ENCODE data around the gene RPTOR.

The RPTOR gene

DNA sequence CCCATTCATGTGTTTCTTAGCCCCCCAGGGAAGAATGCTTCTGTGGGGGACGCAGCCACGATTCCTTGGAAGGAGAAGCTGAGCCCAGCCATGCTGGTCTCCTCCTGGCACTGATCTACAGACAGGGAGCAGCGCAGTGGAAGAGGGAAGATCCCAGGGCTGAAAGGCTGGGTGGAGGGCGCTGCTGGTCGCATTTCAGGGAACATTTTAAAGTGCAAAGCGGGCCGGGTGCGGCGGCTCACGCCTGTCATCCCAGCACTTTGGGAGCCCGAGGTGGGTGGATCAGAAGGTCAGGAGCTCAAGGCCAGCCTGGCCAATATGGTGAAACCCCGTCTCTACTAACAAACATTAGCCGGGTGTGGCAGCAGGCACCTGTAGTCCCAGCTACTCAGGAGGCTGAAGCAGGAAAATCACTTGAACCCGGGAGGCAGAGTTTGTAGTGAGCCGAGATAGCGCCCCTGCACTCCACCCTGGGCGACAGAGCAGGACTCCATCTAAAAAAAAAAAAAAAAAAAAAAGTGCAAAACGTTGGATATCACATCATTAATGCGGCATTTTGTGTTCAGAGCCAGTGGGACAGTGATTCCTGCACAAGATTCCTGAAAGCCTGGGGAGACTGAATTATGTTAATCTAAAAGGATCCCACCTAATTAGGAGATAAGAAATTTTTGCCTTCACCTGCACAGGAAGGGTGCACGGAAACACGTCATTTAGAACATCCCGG lies 446.4 kb downstream of the RPTOR start:
- DNase-seq, result no peak

DNA sequence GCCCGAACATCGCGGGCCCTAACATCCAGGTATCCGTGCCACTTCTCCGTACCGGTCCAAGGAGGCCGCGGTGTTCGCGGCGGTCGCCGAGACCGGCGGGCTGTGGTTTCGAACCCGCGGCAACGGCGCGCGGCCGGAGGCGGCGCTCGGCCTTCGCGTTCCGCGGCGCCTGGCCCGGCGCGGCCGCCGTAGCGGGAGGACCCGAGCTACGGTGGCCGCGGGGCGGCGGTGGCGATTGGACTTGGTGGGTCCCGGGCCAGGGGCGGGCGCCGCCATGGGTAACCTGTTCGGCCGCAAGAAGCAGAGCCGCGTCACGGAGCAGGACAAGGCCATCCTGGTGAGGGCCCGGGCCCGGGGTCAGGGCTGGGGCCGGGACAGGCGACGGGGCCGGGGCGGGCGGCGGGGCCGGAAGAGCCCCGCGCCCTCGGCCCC lies 447.0 kb downstream of the RPTOR start, which contains the start of gene CHMP6:
Gene CHMP6, plus strand, starts transcription at position 197 of the 432 bp plus-strand sequence. Its CDS starts 78 bp downstream, at position 275.
- peak; percentile 74 to 78 for DNase-seq

DNA sequence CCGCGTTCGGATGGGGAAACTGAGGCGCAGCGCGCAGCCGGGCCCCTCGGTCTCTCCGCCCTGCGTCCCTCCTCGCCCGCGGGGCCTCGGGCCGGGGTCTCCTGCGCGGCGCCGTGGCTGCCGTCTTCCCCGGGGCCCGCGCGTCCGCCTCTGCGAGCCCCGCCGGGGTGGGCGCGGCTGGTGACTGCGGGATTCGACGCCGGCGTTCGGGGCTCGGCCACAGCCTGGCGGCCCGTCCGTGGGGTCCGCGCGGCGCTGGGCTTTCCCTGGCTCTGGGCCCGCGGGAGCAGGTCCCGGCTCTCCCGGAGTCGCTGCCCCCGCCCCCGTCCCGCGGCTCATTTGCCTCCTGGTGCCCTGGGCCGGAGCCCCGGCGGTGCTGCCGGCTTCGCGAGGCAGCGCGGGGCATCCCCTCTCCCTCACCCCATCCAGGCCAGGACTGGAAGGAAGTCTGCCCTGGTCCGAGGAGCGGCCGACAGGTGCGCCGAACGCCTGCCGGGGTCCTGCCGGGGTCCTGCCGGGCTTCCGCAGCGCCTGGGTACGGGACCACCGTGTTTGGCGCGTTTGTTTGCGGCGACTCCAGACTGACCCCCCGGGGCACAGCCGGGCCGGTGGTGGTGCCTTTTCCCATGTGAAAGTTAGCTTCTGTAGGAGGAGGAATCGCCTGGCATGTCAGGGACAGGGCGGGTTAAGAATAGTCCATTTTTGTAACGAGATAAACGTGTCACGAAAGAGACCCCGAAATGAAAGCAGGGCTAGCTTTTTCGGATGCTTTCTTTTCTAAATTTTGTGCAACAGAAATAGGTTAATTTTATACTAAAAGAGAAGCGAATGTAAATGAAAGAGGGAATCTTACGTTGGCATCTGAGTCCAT lies 447.7 kb downstream of the RPTOR start:
- DNase-seq, result no peak

DNA sequence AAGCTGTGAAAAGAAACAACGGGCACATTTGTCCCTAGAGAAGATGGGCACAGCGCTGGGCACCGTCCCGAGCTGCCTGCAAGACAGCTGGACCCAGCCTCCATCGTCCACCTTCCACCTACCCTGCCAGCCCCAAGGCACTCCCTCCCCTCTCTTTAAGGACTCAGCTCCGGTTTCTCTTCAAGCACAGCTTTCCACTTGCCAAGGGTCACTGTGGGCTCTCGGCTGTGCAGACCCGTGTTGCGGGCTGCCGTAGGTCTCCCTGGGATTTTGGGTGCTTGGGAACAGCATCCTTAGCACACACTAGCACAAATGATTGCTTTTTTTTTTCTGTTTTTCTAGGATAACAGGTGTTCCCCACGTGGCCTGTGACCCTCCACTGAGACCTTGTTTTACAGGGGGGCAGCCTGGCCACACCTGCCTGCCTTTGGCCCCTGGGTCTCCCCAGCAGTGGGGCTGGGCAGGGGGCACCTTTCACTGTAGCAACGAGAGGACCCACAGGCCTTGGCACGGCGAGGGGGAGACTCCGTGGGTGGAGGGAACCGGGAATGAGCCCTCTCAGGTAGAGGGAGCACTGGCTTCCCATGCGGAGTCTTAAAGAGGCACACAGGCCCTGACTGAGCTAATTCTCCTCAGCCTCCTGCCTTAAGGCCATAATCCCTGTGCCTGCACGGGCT lies 448.4 kb downstream of the RPTOR start:
- no peak for DNase-seq

DNA sequence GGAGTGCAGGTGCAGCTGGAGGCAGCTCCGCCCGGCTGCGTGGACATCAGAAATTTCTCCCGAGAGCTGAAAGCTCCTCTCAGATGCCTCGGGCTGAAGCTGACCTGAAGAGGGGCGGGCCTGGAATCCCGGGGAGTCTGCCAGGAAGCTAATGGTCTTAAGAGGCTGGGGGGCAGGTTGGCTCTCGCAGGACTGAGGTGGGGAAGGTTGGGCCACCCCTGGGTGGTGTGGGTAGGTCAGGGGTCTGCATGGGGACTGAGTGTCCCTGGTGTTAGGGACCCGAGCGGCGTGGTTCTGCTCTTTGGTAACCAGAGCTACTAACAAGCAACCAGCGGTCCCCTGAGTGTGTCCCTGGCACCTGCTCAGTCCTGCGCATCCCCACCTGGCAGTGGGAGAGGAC lies 450.5 kb downstream of the RPTOR start:
- no peak for DNase-seq

GRCh38 chr17:80996422-80997305 lies 452.0 kb downstream of the RPTOR start:
- no peak for DNase-seq

GRCh38 chr17:80997424-80998117 lies 452.9 kb downstream of the RPTOR start:
- DNase-seq, result no peak

DNA sequence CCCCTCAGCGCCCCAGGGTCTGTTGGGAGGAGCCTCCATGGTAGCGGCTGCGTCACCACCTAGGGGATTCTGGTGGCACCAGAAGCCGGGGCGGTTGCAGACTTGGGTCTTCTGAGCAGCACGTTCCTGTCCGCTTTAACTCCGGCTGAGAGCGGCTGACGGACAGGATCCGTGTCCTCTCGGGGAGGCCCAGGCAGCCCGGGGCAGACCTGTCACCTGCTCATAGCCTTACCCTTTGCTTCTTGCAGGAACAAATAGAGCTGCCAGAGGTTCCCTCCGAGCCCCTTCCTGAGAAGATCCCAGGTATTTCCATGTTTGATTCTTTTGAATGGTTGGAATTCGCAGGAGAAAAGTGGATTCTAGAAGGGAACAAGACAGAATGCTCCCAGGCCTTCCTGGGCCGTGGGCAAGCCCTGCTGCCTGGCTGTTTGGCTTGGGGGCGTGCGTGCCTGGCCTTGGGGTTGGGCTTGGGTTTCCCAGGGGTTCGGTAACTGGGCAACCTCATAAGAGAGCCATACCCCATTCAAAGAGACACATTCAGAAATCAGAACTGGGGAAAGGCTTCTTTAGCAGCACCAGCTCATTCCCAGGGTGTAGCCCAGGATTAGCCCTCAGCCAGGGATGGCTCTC lies 453.6 kb downstream of the RPTOR start:
- no peak for DNase-seq

GRCh38 chr17:80998748-80999535 lies 454.3 kb downstream of the RPTOR start:
- no peak for DNase-seq

GRCh38 chr17:80999536-81000333 lies 455.1 kb downstream of the RPTOR start:
- DNase-seq, result no peak

DNA sequence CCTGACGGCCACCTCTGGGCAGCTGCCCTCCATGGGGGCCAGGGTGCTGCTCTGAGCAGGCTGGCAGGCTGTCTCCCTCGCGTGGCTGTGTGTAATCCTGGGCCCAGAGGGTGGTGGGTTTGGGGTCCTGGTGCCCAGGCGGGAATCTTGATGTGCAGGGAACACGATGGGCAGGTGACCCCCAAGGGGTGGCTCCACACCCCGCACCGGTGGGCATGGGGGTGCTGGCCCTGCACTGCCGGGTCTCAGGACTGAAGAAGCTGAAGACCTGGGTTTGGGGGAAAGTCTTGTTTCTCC lies 455.6 kb downstream of the RPTOR start:
- no peak for DNase-seq

DNA sequence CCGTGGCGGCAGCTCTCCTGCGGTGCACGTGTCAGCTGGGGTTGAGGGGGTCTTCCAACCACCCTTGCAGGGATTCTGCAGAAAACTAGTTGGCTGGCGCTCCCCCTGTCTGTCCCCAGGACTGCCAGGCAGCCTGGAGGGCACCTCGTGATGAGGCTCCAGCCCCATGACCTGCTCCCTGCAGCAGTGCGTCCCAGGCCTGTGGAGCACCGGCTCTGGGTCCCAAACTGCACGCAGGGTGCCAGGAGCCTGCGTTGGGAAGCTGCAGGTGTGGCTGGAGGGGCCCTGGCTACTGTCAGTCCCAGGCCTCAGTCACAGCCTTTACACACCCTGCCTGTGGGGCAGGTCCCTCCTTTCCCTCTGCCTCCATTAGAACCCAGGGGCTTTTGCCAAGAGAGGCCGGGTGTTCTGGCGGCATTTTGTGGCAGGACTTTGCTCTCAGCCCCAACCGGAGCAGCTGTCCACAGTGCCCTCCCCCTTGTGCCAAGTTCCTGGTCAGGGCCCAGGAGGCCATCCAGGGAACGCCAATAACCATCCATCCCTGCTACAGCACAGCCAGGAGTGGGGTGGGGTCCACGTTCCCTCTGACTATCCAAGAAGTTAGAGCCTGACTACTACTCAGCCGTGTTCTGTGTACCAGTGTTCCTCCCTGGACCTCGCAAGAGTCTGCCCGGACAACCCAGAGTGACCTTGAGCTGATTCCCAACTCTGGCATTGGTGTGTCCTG lies 456.2 kb downstream of the RPTOR start:
- no peak for DNase-seq

GRCh38 chr17:81002013-81002384 lies 457.4 kb downstream of the RPTOR start:
- DNase-seq, result no peak

- DNase-seq, result no peak
Observed at GRCh38 chr17:81002409-81003361, 458.0 kb downstream of the RPTOR start.

DNA sequence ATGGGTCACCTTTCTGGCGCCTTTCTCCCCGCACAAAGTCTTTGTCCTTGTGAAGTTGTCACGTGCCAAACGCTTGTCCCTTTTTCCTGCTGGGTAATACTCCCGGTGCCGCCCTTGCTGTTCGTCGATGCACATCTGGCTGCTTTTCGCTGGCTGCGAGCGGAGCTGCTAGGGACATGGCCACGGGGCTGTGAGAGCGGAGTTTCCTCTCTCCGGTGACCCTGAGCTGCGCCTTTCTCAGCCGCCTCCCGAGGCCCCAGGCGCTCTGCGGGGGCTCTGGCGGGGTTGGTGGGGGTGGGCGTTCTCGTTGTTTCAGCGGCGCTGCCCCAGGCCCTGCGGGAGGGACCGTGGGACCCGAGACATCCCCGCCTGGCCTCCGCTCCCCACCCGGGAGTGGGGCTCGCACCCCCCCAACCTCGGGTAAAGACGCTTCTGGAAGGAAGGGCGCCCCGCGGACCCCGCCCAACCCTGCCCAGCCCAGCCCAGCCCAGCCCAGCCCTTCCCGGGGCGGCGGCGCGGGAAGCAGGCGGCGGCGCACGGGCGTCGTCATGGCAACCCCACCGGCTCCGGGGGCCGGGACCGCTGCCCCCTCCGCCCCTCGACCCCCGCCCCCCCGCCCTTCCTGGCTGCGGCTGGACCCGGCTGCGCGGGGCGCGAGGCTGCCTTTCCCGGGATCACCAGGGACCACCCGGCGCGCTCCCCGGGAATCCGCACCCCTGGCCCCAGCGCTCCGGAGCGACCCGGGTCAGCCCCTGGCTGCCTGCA lies 459.3 kb downstream of the RPTOR start:
- no peak for DNase-seq

- no peak for DNase-seq
Observed at GRCh38 chr17:81006891-81007290, 462.3 kb downstream of the RPTOR start.

- DNase-seq, result no peak
Observed at GRCh38 chr17:81008140-81008539, 463.5 kb downstream of the RPTOR start.

Measured in CD4-positive, alpha-beta T cell treated with Interleukin-1 beta for 1 hour (primary cell).